Peyer's patch (tissue), 4 donors: Measurements from ENCODE around the gene ARHGAP24.

ENCODE experiments used
- POLR2A ChIP-seq, 2 donors: fragments of 450-650 bp; IDR thresholded peaks; one replicate each; pipeline ENCODE4 v1.5.1; 2017; ENCODE audit warnings: antibody characterized with exemption in 2 of 2, mild to moderate bottlenecking in 2 of 2, moderate library complexity in 2 of 2
- TF ChIP-seq, protein P1 (sequence below), 6 experiments: fragments of 450-650 bp in 4 of 6; fragments of 200-600 bp in 2 of 6; sonication (generic) in 1 of 6; IDR thresholded peaks; one replicate each; pipeline ENCODE4 v1.5.1; 2017 to 2019; ENCODE audit warnings: antibody characterized with exemption in 6 of 6, mild to moderate bottlenecking in 3 of 6, moderate library complexity in 1 of 6

DNA sequence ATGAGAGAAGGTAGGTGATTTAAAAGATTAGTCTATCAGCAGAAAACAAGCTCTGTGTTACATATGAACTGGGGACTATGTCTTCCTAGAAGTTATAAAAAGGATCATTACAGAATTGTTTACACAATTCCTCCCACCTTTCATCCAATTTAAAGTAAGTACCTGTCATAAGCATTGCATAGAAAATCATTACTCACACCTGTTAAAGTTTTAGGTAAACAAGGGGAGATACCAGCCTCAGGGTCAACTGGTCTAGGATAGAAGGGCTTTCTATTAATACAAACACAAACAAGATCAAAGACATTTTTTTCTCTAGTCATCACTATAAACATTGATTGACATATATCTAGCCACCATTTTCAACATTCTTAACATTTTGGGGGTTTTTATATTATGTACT is 333.9 kb downstream of the ARHGAP24 start:
- TF ChIP-seq, protein P1, sequence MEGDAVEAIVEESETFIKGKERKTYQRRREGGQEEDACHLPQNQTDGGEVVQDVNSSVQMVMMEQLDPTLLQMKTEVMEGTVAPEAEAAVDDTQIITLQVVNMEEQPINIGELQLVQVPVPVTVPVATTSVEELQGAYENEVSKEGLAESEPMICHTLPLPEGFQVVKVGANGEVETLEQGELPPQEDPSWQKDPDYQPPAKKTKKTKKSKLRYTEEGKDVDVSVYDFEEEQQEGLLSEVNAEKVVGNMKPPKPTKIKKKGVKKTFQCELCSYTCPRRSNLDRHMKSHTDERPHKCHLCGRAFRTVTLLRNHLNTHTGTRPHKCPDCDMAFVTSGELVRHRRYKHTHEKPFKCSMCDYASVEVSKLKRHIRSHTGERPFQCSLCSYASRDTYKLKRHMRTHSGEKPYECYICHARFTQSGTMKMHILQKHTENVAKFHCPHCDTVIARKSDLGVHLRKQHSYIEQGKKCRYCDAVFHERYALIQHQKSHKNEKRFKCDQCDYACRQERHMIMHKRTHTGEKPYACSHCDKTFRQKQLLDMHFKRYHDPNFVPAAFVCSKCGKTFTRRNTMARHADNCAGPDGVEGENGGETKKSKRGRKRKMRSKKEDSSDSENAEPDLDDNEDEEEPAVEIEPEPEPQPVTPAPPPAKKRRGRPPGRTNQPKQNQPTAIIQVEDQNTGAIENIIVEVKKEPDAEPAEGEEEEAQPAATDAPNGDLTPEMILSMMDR (IDR thresholded peaks at IDR 0.05): no peak
- no peak for TF ChIP-seq POLR2A (IDR thresholded peaks at IDR 0.05)
